Measurements from ENCODE around the gene PRRC2A. TPM values are rescaled to one million over a fixed set of nuclear protein-coding genes. Genes with fewer than 3 reads are reported as not detected.
"Not testable (repeated sequence)": the region's sequence is repeated elsewhere in the genome, so short reads cannot be mapped to it uniquely, and the experiment has no call there.

PRRC2A gene
- polyA plus RNA-seq, 1 donor (not counting 4 experiments of a cell fraction or from before 2014, with no cell fraction given), result 20.5 TPM

- Histone ChIP-seq H2AFZ (ENCODE audit: control insufficient read depth, low read length) (no peak overlapping the region), H3K4me1 (ENCODE audit: control insufficient read depth, extremely low read depth, insufficient read depth, low read length) (no peaks in the 10 kb centered on the region), H3K4me2 (ENCODE audit: control insufficient read depth, extremely low read depth, insufficient read depth, low read depth, low read length) (no peak overlapping the region), H3K9ac (ENCODE audit: control insufficient read depth, extremely low read depth, insufficient read depth, low read length) (no peak overlapping the region), H3K27ac (ENCODE audit: control insufficient read depth, insufficient read depth, low read length) (no peak overlapping the region), H3K27me3 (ENCODE audit: control insufficient read depth, extremely low read depth, insufficient read depth, low read length) (peaks cover 3% of the 10 kb centered on the region), H3K36me3 (ENCODE audit: control insufficient read depth in 2 of 2, extremely low read depth in 1 of 2, insufficient read depth in 2 of 2, low read length in 2 of 2) (no peaks in the 10 kb centered on the region), H4K20me1 (ENCODE audit: control insufficient read depth, extremely low read depth, insufficient read depth, low read length) (no peaks in the 10 kb centered on the region), H3K4me3 (ENCODE audit: control insufficient read depth in 2 of 3, extremely low read depth in 1 of 3, insufficient read depth in 2 of 3, low read depth in 1 of 3, low read length in 3 of 3) (no peak overlapping the region), H3K9me1 (ENCODE audit: control insufficient read depth, extremely low read depth, insufficient read depth, low read length) (no peaks in the 10 kb centered on the region), H3K9me3 (ENCODE audit: control insufficient read depth, low read depth, low read length) (no peaks in the 10 kb centered on the region), H3K79me2 (ENCODE audit: control insufficient read depth, insufficient read depth, low read length) (no peaks in the 10 kb centered on the region)
- TF ChIP-seq CTCF (optimal IDR thresholded peaks at IDR 0.05 in 1 of 3, IDR thresholded peaks at IDR 0.05 in 1 of 3, conservative IDR thresholded peaks at IDR 0.05 in 1 of 3; ENCODE audit: extremely low read depth in 1 of 3, insufficient read depth in 2 of 3, low read length in 3 of 3) (no peak), EZH2 (IDR thresholded peaks at IDR 0.05; ENCODE audit: low read length) (no peak)
- FAIRE-seq (no peak), DNase-seq (ENCODE audit: low read depth, low spot score) (no peak)
- dilution Hi-C loops (cut with MboI; ENCODE audit: extremely low pct_ligation_motif_present, low sequenced_read_pairs), result no loop called here
Observed at GRCh38 chr6:31587791-31588777, 32.4 kb upstream of the PRRC2A start.

DNA sequence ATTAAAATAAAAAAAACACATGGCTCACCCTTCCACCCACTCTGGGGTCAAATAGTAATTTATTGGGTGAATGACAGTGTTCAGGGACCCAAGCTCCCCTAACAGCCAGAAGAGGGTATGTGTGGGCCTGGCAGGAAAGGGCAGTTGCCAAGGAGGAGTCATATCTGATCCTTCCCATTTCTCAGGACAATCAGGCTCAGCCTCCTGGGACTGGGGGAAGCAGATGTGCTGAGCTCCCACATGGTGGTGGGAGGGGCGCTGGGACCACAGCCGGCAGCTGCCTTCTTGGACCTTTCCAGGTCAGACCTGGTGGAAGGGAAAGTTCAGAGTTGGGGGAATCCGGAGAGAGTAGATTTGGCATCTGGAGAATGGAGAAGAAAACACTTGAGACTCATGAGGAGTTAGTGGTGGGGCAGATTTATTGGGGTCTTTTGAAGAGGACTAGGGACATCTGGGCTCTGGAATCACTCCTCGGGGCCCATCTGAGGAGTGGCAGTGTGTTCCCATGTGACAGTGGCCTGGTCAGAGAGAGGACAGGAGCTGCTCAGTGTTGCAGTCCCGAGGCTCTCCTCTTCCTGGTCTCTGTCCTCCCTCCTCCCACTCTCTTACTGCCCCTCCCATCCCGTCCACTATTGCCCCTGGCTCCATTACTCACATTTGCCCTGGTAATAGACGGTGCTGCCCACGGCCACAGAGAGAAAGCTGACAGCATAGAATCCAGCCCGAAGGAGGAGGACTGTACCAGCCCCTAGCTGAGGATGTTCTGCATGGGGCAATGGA lies 31.5 kb upstream of the PRRC2A start:
- H3K4me3 ChIP-seq (ENCODE audit: control insufficient read depth in 2 of 3, extremely low read depth in 1 of 3, insufficient read depth in 2 of 3, low read depth in 1 of 3, low read length in 3 of 3), result no peak overlapping the region
- no peaks in the 10 kb centered on the region for H4K20me1 ChIP-seq (ENCODE audit: control insufficient read depth, extremely low read depth, insufficient read depth, low read length)
- H3K4me2 ChIP-seq (ENCODE audit: control insufficient read depth, extremely low read depth, insufficient read depth, low read depth, low read length), result no peak overlapping the region
- peaks cover 3% of the 10 kb centered on the region for H3K27me3 ChIP-seq (ENCODE audit: control insufficient read depth, extremely low read depth, insufficient read depth, low read length)
- H3K36me3 ChIP-seq (ENCODE audit: control insufficient read depth in 2 of 2, extremely low read depth in 1 of 2, insufficient read depth in 2 of 2, low read length in 2 of 2), result no peaks in the 10 kb centered on the region
- dilution Hi-C loops (cut with MboI; ENCODE audit: extremely low pct_ligation_motif_present, low sequenced_read_pairs), result no loop called here
- DNase-seq (ENCODE audit: low read depth, low spot score) (no peak), FAIRE-seq (no peak)
- no peaks in the 10 kb centered on the region for H3K9me3 ChIP-seq (ENCODE audit: control insufficient read depth, low read depth, low read length)
- H3K9ac ChIP-seq (ENCODE audit: control insufficient read depth, extremely low read depth, insufficient read depth, low read length), result no peak overlapping the region
- TF ChIP-seq EZH2 (IDR thresholded peaks at IDR 0.05; ENCODE audit: low read length) (no peak), CTCF (optimal IDR thresholded peaks at IDR 0.05 in 1 of 3, IDR thresholded peaks at IDR 0.05 in 1 of 3, conservative IDR thresholded peaks at IDR 0.05 in 1 of 3; ENCODE audit: extremely low read depth in 1 of 3, insufficient read depth in 2 of 3, low read length in 3 of 3) (no peak)
- no peaks in the 10 kb centered on the region for H3K79me2 ChIP-seq (ENCODE audit: control insufficient read depth, insufficient read depth, low read length)
- no peak overlapping the region for H2AFZ ChIP-seq (ENCODE audit: control insufficient read depth, low read length)
- no peaks in the 10 kb centered on the region for H3K4me1 ChIP-seq (ENCODE audit: control insufficient read depth, extremely low read depth, insufficient read depth, low read length)
- no peak overlapping the region for H3K27ac ChIP-seq (ENCODE audit: control insufficient read depth, insufficient read depth, low read length)
- H3K9me1 ChIP-seq (ENCODE audit: control insufficient read depth, extremely low read depth, insufficient read depth, low read length), result no peaks in the 10 kb centered on the region

- H3K4me2 ChIP-seq (ENCODE audit: control insufficient read depth, extremely low read depth, insufficient read depth, low read depth, low read length); H3K27ac ChIP-seq (ENCODE audit: control insufficient read depth, insufficient read depth, low read length); H3K79me2 ChIP-seq (ENCODE audit: control insufficient read depth, insufficient read depth, low read length); H3K4me1 ChIP-seq (ENCODE audit: control insufficient read depth, extremely low read depth, insufficient read depth, low read length); H3K9me1 ChIP-seq (ENCODE audit: control insufficient read depth, extremely low read depth, insufficient read depth, low read length); H3K9me3 ChIP-seq (ENCODE audit: control insufficient read depth, low read depth, low read length); H3K4me3 ChIP-seq (ENCODE audit: control insufficient read depth in 2 of 3, extremely low read depth in 1 of 3, insufficient read depth in 2 of 3, low read depth in 1 of 3, low read length in 3 of 3); dilution Hi-C loops (cut with MboI; ENCODE audit: extremely low pct_ligation_motif_present, low sequenced_read_pairs); FAIRE-seq; H3K36me3 ChIP-seq (ENCODE audit: control insufficient read depth in 2 of 2, extremely low read depth in 1 of 2, insufficient read depth in 2 of 2, low read length in 2 of 2); H2AFZ ChIP-seq (ENCODE audit: control insufficient read depth, low read length); H3K27me3 ChIP-seq (ENCODE audit: control insufficient read depth, extremely low read depth, insufficient read depth, low read length); DNase-seq (ENCODE audit: low read depth, low spot score); H3K9ac ChIP-seq (ENCODE audit: control insufficient read depth, extremely low read depth, insufficient read depth, low read length); H4K20me1 ChIP-seq (ENCODE audit: control insufficient read depth, extremely low read depth, insufficient read depth, low read length): not testable (repeated sequence)
Observed at GRCh38 chr6:31590691-31591090, 29.8 kb upstream of the PRRC2A start.
